Lung (tissue), 12 donors: ENCODE results near the gene LUC7L. TPM values are rescaled to one million over a fixed set of nuclear protein-coding genes. Genes with fewer than 3 reads are reported as not detected.

Experiments used
- ATAC-seq: fragments of 200-7000 bp; cut with Tn5 transposase; one replicate; pipeline ENCODE4 v1.9.1; 2020; ENCODE audit warnings: moderate number of reproducible peaks; ENCODE audit not compliant: insufficient read depth, low FRiP score
- DNase-seq, 3 donors: peaks; one replicate each; pipeline ENCODE4 v3.0.0-alpha.2; 2013 to 2017
- H3K27ac ChIP-seq, 2 donors: one replicate each; pipeline ENCODE4 v1.5.1; 2013; ENCODE audit warnings: mild to moderate bottlenecking in 2 of 2, moderate library complexity in 2 of 2, control low read depth in 1 of 2, inconsistent platforms in 1 of 2, low read depth in 1 of 2, low read length in 1 of 2
- H3K27me3 ChIP-seq, 3 donors: one replicate each; pipeline ENCODE4 v1.5.1; 2013; ENCODE audit warnings: low read length in 2 of 3; ENCODE audit not compliant: control insufficient read depth in 3 of 3, insufficient read depth in 3 of 3
- H3K36me3 ChIP-seq, 4 donors: one replicate each; pipeline ENCODE4 v1.5.1; 2013; ENCODE audit warnings: low read length in 4 of 4, mild to moderate bottlenecking in 1 of 4, moderate library complexity in 1 of 4; ENCODE audit not compliant: control insufficient read depth in 4 of 4, insufficient read depth in 4 of 4
- H3K4me1 ChIP-seq, 5 donors: one replicate each; pipeline ENCODE4 v1.5.1; 2013; ENCODE audit warnings: low read length in 5 of 5, mild to moderate bottlenecking in 2 of 5, moderate library complexity in 1 of 5; ENCODE audit not compliant: control insufficient read depth in 5 of 5, insufficient read depth in 5 of 5
- H3K4me3 ChIP-seq: one replicate; pipeline ENCODE4 v1.5.1; 2013; ENCODE audit warnings: mild to moderate bottlenecking, control low read depth, moderate library complexity
- H3K9ac ChIP-seq, 2 donors: one replicate each; pipeline ENCODE4 v1.5.1; 2013; ENCODE audit warnings: low read length in 2 of 2, control low read depth in 1 of 2; ENCODE audit not compliant: insufficient read depth in 1 of 2
- H3K9me3 ChIP-seq, 4 donors: one replicate each; pipeline ENCODE4 v1.5.1; 2013; ENCODE audit warnings: low read length in 3 of 4, mild to moderate bottlenecking in 1 of 4, moderate library complexity in 1 of 4; ENCODE audit not compliant: control insufficient read depth in 4 of 4, insufficient read depth in 3 of 4
- CTCF ChIP-seq: IDR thresholded peaks from 2 replicates; pipeline ENCODE4 v1.5.1; 2012; ENCODE audit warnings: mild to moderate bottlenecking; ENCODE audit errors: control extremely low read depth, extremely low read depth
- whole genome bisulfite sequencing, 2 donors: extraction: QIAGEN DNeasy Blood & Tissue Kit; methylation state at CpG; one replicate each; pipeline ENCODE4 v1.1.7; 2013; 5-methylcytosine and 5-hydroxymethylcytosine counted together
- polyA plus RNA-seq, 2 donors: library from polyadenylated mRNA; stranded (reverse); fragments of 200-250 nt; gene quantifications; one replicate each; pipeline ENCODE4 v1.2.1, GENCODE V29; 2013
- total RNA-seq, 2 donors: library from RNA; depleted of rRNA in 1 of 2; stranded (reverse); fragments of >200 nt in 1 of 2; gene quantifications; one replicate each; pipeline ENCODE4 v1.2.1, GENCODE V29; 2014 to 2021
- donor health status: control.
- donor health status: control.
- donor health status: Bipolar disorder and iron deficiency.
- donor health status: healthy.
- donor health status: DM: yes; HTN: yes; CAD: no.

Gene LUC7L
- total and polyA plus RNA-seq, 4 donors: 35.2 to 115 (median 80.8) TPM

- Histone ChIP-seq H3K9ac (no peak overlapping the region), H3K9me3 (peaks cover 0 to 1% (median 0%) of the 10 kb centered on the region in 4 donors), H3K4me1 (peaks cover 0 to 16% (median 0%) of the 10 kb centered on the region in 5 donors), H3K27me3 (peaks cover 3 to 23% (median 3%) of the 10 kb centered on the region in 3 donors), H3K27ac (no peak overlapping the region), H3K4me3 (no peak overlapping the region), H3K36me3 (no peaks in the 10 kb centered on the region)
- WGBS, 2 donors: 74 to 85% methylated on average over 36 of the region's 36 CpGs
- ATAC-seq (no peak), DNase-seq (no peak)
- no peak for TF ChIP-seq CTCF
These were observed 43.6 kb upstream of the LUC7L start for GRCh38 chr16:272633-273546.

GRCh38 chr16:270381-271255 lies 41.4 kb upstream of the LUC7L start:
- Histone ChIP-seq H3K4me3 (no peak overlapping the region), H3K27ac (no peak overlapping the region), H3K36me3 (no peaks in the 10 kb centered on the region), H3K9ac (no peak overlapping the region), H3K27me3 (peaks cover 0 to 20% (median 3%) of the 10 kb centered on the region in 3 donors), H3K9me3 (peaks cover 0 to 1% (median 0%) of the 10 kb centered on the region in 4 donors), H3K4me1 (peaks cover 0 to 14% (median 0%) of the 10 kb centered on the region in 5 donors)
- DNase-seq (no peak), ATAC-seq (no peak)
- TF ChIP-seq CTCF: no peak
- WGBS, 2 donors: 84 to 88% methylated on average over 33 to 34 of the region's 34 CpGs

GRCh38 chr16:269061-269796 lies 40.0 kb upstream of the LUC7L start:
- no peak overlapping the region for H3K27ac ChIP-seq
- peaks cover 0 to 13% (median 0%) of the 10 kb centered on the region in 3 donors for H3K27me3 ChIP-seq
- H3K9me3 ChIP-seq: no peaks in the 10 kb centered on the region
- WGBS, 2 donors: 85 to 91% methylated on average over 24 of the region's 24 CpGs
- ATAC-seq (no peak), DNase-seq (no peak)
- peaks cover 0 to 9% (median 4%) of the 10 kb centered on the region in 4 donors for H3K36me3 ChIP-seq
- H3K9ac ChIP-seq: no peak overlapping the region
- H3K4me3 ChIP-seq: no peak overlapping the region
- H3K4me1 ChIP-seq: peaks cover 0 to 5% (median 0%) of the 10 kb centered on the region in 5 donors
- no peak for TF ChIP-seq CTCF
